ENCODE results near the gene ADAM11. TPM values are rescaled to one million over a fixed set of nuclear protein-coding genes. Genes with fewer than 3 reads are reported as not detected.
A peak's percentile ranks its signal among the peaks of the same experiment; 100 is the strongest.

Gene ADAM11
- total RNA-seq, 1 donor from 2014 or later = 0.21 TPM

DNA sequence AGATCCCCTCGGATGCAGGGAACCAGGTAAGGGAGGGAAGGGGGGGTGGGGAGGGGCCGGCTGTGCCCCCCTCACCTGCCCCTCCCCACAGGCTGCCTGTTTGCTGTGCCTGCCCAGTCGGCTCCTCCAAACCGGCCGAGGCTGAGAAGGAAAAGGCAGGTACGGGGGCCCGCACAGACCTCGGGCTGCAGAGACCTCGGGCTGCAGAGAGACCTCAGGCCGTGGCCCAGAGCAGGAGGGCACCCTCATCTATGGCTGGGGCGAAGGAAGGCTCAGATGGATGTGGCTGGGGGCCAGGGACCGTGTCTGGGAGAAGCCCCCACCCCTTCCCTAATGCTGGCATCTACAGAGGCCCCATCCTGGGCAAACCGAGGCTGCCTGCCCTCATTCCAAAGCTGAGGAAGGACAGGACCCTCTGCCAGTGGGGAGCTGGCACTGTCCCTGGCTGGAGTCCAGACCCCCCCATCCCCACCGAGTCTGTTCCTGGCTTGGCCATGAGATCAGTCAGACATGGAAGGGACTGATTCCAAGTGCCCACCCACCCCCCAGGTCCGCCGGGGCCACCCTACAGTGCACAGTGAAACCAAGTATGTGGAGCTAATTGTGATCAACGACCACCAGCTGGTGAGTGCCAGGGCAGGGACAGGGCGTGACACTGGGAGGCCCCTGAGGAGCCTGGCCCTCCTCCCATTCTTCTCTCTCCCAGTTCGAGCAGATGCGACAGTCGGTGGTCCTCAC, 13.7 kb downstream of the ADAM11 start:
- TF ChIP-seq, protein P1, sequence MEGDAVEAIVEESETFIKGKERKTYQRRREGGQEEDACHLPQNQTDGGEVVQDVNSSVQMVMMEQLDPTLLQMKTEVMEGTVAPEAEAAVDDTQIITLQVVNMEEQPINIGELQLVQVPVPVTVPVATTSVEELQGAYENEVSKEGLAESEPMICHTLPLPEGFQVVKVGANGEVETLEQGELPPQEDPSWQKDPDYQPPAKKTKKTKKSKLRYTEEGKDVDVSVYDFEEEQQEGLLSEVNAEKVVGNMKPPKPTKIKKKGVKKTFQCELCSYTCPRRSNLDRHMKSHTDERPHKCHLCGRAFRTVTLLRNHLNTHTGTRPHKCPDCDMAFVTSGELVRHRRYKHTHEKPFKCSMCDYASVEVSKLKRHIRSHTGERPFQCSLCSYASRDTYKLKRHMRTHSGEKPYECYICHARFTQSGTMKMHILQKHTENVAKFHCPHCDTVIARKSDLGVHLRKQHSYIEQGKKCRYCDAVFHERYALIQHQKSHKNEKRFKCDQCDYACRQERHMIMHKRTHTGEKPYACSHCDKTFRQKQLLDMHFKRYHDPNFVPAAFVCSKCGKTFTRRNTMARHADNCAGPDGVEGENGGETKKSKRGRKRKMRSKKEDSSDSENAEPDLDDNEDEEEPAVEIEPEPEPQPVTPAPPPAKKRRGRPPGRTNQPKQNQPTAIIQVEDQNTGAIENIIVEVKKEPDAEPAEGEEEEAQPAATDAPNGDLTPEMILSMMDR (IDR thresholded peaks at IDR 0.05; ENCODE audit: insufficient read depth, low read length, poor library complexity, severe bottlenecking) = no peak
- peaks cover 28% of the 10 kb centered on the region for H3K27me3 ChIP-seq (ENCODE audit: control insufficient read depth, insufficient read depth, low read length)
- DNase-seq (ENCODE audit: low read depth) = no peak

DNA sequence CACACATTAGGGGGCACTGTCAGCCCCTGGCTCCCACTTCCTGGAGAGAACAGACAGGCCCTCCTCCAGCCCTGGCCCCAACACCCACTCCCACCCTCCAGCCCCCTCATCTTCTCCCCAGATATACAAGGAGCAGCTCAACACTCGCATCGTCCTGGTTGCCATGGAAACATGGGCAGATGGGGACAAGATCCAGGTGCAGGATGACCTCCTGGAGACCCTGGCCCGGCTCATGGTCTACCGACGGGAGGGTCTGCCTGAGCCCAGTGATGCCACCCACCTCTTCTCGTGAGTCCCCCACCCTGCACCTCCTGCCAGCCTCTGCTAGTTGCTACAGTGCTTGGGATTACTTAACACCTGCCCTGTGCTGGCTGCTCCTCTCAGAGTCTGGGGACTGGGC, 14.4 kb downstream of the ADAM11 start:
- no peaks in the 10 kb centered on the region for H3K36me3 ChIP-seq (ENCODE audit: control insufficient read depth, insufficient read depth, low read length)
- no peak overlapping the region for H3K4me3 ChIP-seq (ENCODE audit: low read depth, low read length)
- H3K27me3 ChIP-seq (ENCODE audit: control insufficient read depth, insufficient read depth, low read length) = peaks cover 28% of the 10 kb centered on the region
- DNase-seq (ENCODE audit: low read depth) = no peak
- TF ChIP-seq, protein P1 (IDR thresholded peaks at IDR 0.05; ENCODE audit: insufficient read depth, low read length, poor library complexity, severe bottlenecking) = no peak

More for the DNA sequence above, 13.7 kb downstream of the ADAM11 start:
- H3K4me3 ChIP-seq (ENCODE audit: low read depth, low read length) = no peak overlapping the region
- H3K36me3 ChIP-seq (ENCODE audit: control insufficient read depth, insufficient read depth, low read length) = no peaks in the 10 kb centered on the region

DNA sequence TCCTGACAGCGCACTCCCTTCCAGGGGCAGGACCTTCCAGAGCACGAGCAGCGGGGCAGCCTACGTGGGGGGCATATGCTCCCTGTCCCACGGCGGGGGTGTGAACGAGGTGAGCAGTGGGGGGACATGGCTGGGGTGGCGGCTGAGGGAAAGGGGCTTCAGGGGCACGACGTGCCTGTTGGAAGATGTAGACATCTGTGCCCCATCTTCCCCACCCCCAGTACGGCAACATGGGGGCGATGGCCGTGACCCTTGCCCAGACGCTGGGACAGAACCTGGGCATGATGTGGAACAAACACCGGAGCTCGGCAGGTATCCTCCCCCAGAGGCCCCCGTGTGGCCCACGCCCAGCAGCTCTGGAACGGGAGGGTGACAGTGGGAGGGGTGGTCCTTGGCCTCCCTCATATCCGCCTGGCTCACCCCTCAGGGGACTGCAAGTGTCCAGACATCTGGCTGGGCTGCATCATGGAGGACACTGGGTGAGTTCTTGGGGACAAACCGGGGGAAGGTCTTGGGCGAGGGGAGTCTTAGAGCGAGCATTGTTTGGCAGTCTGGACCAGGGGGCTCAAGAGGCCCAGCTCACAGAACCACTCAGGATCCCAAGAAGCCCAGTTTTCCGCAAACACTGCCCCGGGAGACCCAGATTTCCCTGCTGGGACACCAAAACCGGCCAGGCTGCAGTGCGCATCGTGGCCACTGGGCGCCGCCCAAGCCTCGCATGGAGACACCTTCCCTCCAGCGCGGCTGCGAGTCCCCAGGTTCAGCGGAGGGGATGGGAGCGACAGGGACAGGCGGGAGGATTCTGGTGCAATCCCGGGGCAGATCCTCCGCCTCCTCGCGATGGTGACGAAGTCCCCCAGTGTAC, 15.7 kb downstream of the ADAM11 start:
- peaks cover 28% of the 10 kb centered on the region for H3K27me3 ChIP-seq (ENCODE audit: control insufficient read depth, insufficient read depth, low read length)
- no peaks in the 10 kb centered on the region for H3K36me3 ChIP-seq (ENCODE audit: control insufficient read depth, insufficient read depth, low read length)
- DNase-seq (ENCODE audit: low read depth) = no peak
- TF ChIP-seq, protein P1 (IDR thresholded peaks at IDR 0.05; ENCODE audit: insufficient read depth, low read length, poor library complexity, severe bottlenecking) = peak; percentile 99
- peak overlapping the region; percentile 58 for H3K4me3 ChIP-seq (ENCODE audit: low read depth, low read length)

DNA sequence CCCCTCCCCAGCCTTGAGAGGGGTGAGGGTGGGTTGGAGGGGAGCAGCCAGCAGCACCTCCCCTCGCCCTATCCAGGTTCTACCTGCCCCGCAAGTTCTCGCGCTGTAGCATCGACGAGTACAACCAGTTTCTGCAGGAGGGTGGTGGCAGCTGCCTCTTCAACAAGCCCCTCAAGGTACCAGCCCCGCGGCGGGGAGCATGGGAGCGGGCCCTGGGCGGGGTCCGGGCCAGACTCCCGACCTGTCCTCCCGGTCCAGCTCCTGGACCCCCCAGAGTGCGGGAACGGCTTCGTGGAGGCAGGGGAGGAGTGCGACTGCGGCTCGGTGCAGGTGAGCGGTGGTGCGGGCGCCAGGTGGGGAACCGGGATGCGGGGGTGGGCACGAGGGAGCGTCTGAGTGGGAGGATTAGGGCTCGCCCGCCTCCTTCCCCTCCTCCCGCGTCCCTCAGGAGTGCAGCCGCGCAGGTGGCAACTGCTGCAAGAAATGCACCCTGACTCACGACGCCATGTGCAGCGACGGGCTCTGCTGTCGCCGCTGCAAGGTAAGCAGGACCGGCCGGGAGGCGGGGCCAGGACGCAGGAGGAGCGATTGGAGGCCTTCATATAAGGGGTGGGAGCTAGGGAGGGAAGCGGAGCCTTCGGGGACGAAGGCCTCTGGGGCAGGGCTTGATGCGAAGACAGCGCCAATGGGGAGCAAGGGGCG, 16.5 kb downstream of the ADAM11 start:
- no peaks in the 10 kb centered on the region for H3K36me3 ChIP-seq (ENCODE audit: control insufficient read depth, insufficient read depth, low read length)
- H3K4me3 ChIP-seq (ENCODE audit: low read depth, low read length) = peak overlapping the region; percentile 58
- peak; percentile 95 for DNase-seq (ENCODE audit: low read depth)
- peaks cover 28% of the 10 kb centered on the region for H3K27me3 ChIP-seq (ENCODE audit: control insufficient read depth, insufficient read depth, low read length)
- TF ChIP-seq, protein P1 (IDR thresholded peaks at IDR 0.05; ENCODE audit: insufficient read depth, low read length, poor library complexity, severe bottlenecking) = no peak

DNA sequence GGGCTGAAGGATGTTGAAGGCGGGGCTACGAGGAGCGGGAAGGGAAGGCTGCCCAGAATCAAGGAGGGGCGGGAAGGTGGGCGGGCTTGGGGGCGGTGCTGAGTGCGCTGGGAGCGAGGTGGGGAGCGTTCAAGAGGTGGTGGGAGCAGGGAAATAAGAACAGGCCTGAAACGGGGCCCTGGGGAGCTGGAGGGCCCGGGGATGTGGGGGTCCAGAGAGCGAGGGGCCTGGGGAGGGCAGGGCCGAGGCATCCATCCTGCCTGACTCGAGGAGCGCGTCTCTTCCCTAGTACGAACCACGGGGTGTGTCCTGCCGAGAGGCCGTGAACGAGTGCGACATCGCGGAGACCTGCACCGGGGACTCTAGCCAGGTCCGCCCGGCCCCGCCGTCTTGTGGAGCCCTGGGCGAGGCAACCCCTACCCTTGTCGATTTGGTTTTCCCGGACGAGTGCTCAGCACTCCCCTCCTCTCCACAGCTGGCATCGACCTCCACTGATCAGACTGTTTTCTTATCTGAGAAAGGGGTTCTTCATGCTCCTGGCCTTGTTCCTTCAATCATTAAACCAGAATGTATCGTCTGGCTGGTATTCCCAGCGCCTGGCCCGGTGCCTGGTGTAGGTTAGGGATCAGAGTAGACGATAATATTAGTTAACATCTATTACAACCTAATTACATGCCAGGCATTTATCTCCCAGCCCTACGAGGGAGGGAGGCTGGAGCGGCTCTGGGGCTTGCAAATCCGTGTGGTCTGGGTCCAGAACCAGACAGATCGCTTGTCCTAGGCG, 17.2 kb downstream of the ADAM11 start:
- DNase-seq (ENCODE audit: low read depth) = no peak
- H3K27me3 ChIP-seq (ENCODE audit: control insufficient read depth, insufficient read depth, low read length) = peaks cover 28% of the 10 kb centered on the region

More for the DNA sequence above, 17.2 kb downstream of the ADAM11 start:
- Histone ChIP-seq H3K4me3 (ENCODE audit: low read depth, low read length) (peak overlapping the region; percentile 58), H3K36me3 (ENCODE audit: control insufficient read depth, insufficient read depth, low read length) (no peaks in the 10 kb centered on the region)
- TF ChIP-seq, protein P1 (IDR thresholded peaks at IDR 0.05; ENCODE audit: insufficient read depth, low read length, poor library complexity, severe bottlenecking) = no peak

Data from kidney epithelial cell (primary cell).